Naive thymus-derived CD4-positive, alpha-beta T cell (primary cell): ENCODE data around the gene TDRD15. TPM values are rescaled to one million over a fixed set of nuclear protein-coding genes. Genes with fewer than 3 reads are reported as not detected.

Source experiments
- ATAC-seq: fragments of 150-1000 bp; cut with Tn5 transposase; 2 replicates; pipeline ENCODE4 v1.10.0; 2021; ENCODE audit warnings: mild to moderate bottlenecking, moderate library complexity
- CTCF ChIA-PET: fragments of 350-600 bp; sonication (Branson Sonifier 250); formaldehyde crosslinking; loops from one replicate; lab custom pipeline; 2021; ENCODE audit warnings: antibody characterized with exemption; lab: Charles Lee
- POLR2A ChIA-PET: fragments of 350-600 bp; sonication (Branson Sonifier 250); formaldehyde crosslinking; loops from one replicate; lab custom pipeline; 2021; ENCODE audit warnings: antibody characterized with exemption, inconsistent platforms; lab: Charles Lee
- DNase-seq, 9 donors: peaks; one replicate each; pipeline versions ENCODE4 v3.0.0 to v3.0.0-alpha.2; 2020 to 2022; ENCODE audit warnings: mixed read lengths in 1 of 9
- H3K27ac ChIP-seq: one replicate; pipeline ENCODE4 v1.7.0; 2013; ENCODE audit warnings: mild to moderate bottlenecking, low read depth, low read length, moderate library complexity
- H3K27me3 ChIP-seq, 2 donors: one replicate each; pipeline ENCODE4 v1.7.0; 2013; ENCODE audit warnings: low read length in 2 of 2, mild to moderate bottlenecking in 2 of 2, moderate library complexity in 2 of 2; ENCODE audit not compliant: control insufficient read depth in 2 of 2, insufficient read depth in 2 of 2
- H3K36me3 ChIP-seq, 3 experiments: 1 replicate in 2 of 3; 2 replicates in 1 of 3; pipeline ENCODE4 v1.7.0; 2013; ENCODE audit warnings: low read length in 3 of 3, mild to moderate bottlenecking in 3 of 3, moderate library complexity in 1 of 3; ENCODE audit not compliant: insufficient read depth in 3 of 3, control insufficient read depth in 2 of 3
- H3K4me1 ChIP-seq, 2 donors: one replicate each; pipeline ENCODE4 v1.7.0; 2013; ENCODE audit warnings: low read length in 2 of 2, mild to moderate bottlenecking in 2 of 2, moderate library complexity in 1 of 2; ENCODE audit not compliant: control insufficient read depth in 2 of 2, insufficient read depth in 2 of 2
- H3K4me3 ChIP-seq: 2 replicates; pipeline ENCODE4 v1.7.0; 2013; ENCODE audit warnings: mild to moderate bottlenecking, low read length
- H3K9me3 ChIP-seq, 3 experiments: 1 replicate in 2 of 3; 2 replicates in 1 of 3; pipeline ENCODE4 v1.7.0; 2013; ENCODE audit warnings: low read length in 3 of 3; ENCODE audit not compliant: control insufficient read depth in 2 of 3
- H3K27ac Mint-ChIP-seq, 9 donors: one replicate each; pipeline ENCODE4 v1.8.0; 2020 to 2022; ENCODE audit warnings: mixed read lengths in 9 of 9, mild to moderate bottlenecking in 8 of 9, moderate library complexity in 5 of 9, inconsistent platforms in 2 of 9
- H3K27me3 Mint-ChIP-seq, 5 donors: one replicate each; pipeline ENCODE4 v1.8.0; 2021 to 2022; ENCODE audit warnings: mixed read lengths in 5 of 5, mild to moderate bottlenecking in 1 of 5
- H3K36me3 Mint-ChIP-seq, 5 donors: one replicate each; pipeline ENCODE4 v1.8.0; 2020 to 2022; ENCODE audit warnings: mixed read lengths in 5 of 5, mild to moderate bottlenecking in 3 of 5, inconsistent platforms in 1 of 5
- H3K4me1 Mint-ChIP-seq, 7 donors: one replicate each; pipeline ENCODE4 v1.8.0; 2020 to 2022; ENCODE audit warnings: mixed read lengths in 7 of 7, mild to moderate bottlenecking in 3 of 7, inconsistent platforms in 1 of 7
- H3K4me3 Mint-ChIP-seq, 10 donors: one replicate each; pipeline ENCODE4 v1.8.0; 2020 to 2022; ENCODE audit warnings: mild to moderate bottlenecking in 10 of 10, mixed read lengths in 10 of 10, moderate library complexity in 6 of 10, inconsistent platforms in 2 of 10
- H3K9me3 Mint-ChIP-seq, 11 donors: one replicate each; pipeline ENCODE4 v1.8.0; 2020 to 2022; ENCODE audit warnings: mixed read lengths in 11 of 11, mild to moderate bottlenecking in 4 of 11, inconsistent platforms in 1 of 11, moderate library complexity in 1 of 11
- intact Hi-C, 2 donors: fragments of 100-400 bp; cut with micrococcal nuclease; formaldehyde crosslinking; loops; one replicate each; pipeline ENCODE4 v1.15.1; 2023
- polyA plus RNA-seq, 2 donors: library from polyadenylated mRNA; unstranded; fragments of 300-500 nt; fragmentation: Illumina TruSeq; gene quantifications; one replicate each; pipeline ENCODE4 v1.2.3, GENCODE V29; 2021
- total RNA-seq, 6 experiments: library from RNA in 5 of 6; stranded (reverse) in 5 of 6; gene quantifications; 1 replicate in 5 of 6; 2 replicates in 1 of 6; pipeline ENCODE4 v1.2.3 and lab custom pipeline; 2021 to 2026

TDRD15 gene
- total and polyA plus RNA-seq, 7 experiments from 2014 or later, result not detected

DNA sequence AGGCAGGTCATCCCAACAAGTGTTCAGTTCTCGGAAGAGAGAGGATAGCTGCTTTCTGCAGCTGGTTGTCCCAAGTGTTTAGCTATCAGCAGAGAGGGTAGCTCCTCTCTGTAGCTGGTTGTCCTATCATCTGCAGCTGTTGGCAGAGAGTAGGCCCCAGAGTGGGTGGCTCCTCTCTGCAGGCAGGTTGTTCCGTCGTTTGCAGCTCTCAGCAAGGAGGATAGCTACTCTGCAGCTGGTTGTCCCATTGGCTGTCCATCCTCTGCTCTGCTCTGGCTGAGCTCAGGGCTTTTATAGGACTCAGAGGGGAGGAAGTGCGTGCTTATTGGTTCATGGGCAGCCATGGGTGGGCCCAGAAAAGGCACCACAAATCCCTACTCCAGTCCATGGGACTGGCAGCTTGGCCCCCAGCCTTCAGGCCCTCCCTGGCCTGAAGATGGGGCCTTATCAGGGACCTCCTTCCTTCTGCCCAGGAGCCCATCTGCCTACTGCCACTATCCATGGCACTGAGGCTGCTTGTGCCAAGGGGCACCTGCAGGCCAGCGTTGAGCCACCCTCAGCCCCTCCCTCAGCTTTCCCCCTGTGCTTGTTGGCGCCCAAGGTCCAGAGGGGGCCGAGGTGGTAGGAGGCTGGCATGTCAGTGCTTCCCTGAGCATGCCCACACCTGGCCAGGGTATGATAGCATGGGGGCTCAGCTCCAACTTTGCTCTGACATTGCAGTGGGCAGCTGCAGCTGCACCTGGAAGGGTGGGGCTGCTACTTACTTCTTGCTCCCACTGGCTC, 38.3 kb downstream of the TDRD15 start:
- H3K27me3 ChIP-seq, result no peaks in the 10 kb centered on the region
- Mint-ChIP-seq H3K36me3 (no peaks in the 10 kb centered on the region), H3K4me3 (no peak overlapping the region), H3K9me3 (peaks cover 0 to 12% (median 3%) of the 10 kb centered on the region in 11 donors), H3K4me1 (no peaks in the 10 kb centered on the region), H3K27me3 (peaks cover 0 to 4% (median 0%) of the 10 kb centered on the region in 5 donors), H3K27ac (no peak overlapping the region)
- ChIA-PET CTCF (no interaction called here), POLR2A (no interaction called here)
- ATAC-seq (peak; percentile 20), DNase-seq (no peak)
- no peaks in the 10 kb centered on the region for H3K9me3 ChIP-seq
- H3K27ac ChIP-seq, result no peak overlapping the region
- intact Hi-C loops, result no loop called here
- no peaks in the 10 kb centered on the region for H3K36me3 ChIP-seq
- H3K4me3 ChIP-seq, result no peak overlapping the region
- no peaks in the 10 kb centered on the region for H3K4me1 ChIP-seq

- no peak overlapping the region for H3K27ac ChIP-seq
- peaks cover 0 to 4% (median 0%) of the 10 kb centered on the region in 5 donors for H3K27me3 Mint-ChIP-seq
- ATAC-seq, result peak; percentile 16
- no peaks in the 10 kb centered on the region for H3K27me3 ChIP-seq
- no peak overlapping the region for H3K4me3 Mint-ChIP-seq
- H3K27ac Mint-ChIP-seq, result no peak overlapping the region
- intact Hi-C loops, result no loop called here
- H3K4me3 ChIP-seq, result no peak overlapping the region
- H3K4me1 ChIP-seq, result no peaks in the 10 kb centered on the region
- H3K36me3 Mint-ChIP-seq, result no peaks in the 10 kb centered on the region
- CTCF ChIA-PET, result no interaction called here
- no peaks in the 10 kb centered on the region for H3K36me3 ChIP-seq
- POLR2A ChIA-PET, result no interaction called here
- H3K9me3 Mint-ChIP-seq, result peaks cover 0 to 12% (median 3%) of the 10 kb centered on the region in 11 donors
- DNase-seq, result no peak
- no peaks in the 10 kb centered on the region for H3K9me3 ChIP-seq
- no peaks in the 10 kb centered on the region for H3K4me1 Mint-ChIP-seq
These were observed 38.8 kb downstream of the TDRD15 start for GRCh38 chr2:21162615-21162878.

DNA sequence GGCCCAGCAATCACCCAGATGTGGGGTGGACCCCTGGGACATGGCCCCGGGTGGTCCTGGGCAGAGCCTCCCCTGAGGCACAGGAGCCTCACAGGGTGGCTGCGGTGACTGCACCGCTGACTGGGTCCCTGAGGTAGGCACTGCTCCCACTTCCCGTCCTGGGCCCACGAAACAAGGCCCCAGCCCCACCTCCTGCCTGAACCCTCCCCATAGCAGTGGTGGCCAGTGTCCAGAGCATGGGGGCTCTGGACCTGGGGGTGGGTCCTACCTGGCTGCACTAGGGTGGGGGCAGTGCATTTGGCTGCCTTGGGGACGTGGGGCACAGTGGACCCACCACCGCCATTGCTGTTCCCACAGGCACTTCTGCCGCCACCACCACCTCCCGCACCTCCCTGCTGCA, 39.4 kb downstream of the TDRD15 start:
- no peaks in the 10 kb centered on the region for H3K4me1 ChIP-seq
- DNase-seq (no peak), ATAC-seq (no peak)
- intact Hi-C loops, result no loop called here
- Mint-ChIP-seq H3K27me3 (peaks cover 0 to 4% (median 0%) of the 10 kb centered on the region in 5 donors), H3K4me1 (no peaks in the 10 kb centered on the region), H3K4me3 (no peak overlapping the region), H3K36me3 (no peaks in the 10 kb centered on the region), H3K27ac (no peak overlapping the region), H3K9me3 (peaks cover 0 to 9% (median 3%) of the 10 kb centered on the region in 11 donors)
- CTCF ChIA-PET, result no interaction called here
- POLR2A ChIA-PET, result no interaction called here
- H3K27ac ChIP-seq, result no peak overlapping the region
- H3K9me3 ChIP-seq, result no peaks in the 10 kb centered on the region
- H3K27me3 ChIP-seq, result no peaks in the 10 kb centered on the region
- no peaks in the 10 kb centered on the region for H3K36me3 ChIP-seq
- no peak overlapping the region for H3K4me3 ChIP-seq

DNA sequence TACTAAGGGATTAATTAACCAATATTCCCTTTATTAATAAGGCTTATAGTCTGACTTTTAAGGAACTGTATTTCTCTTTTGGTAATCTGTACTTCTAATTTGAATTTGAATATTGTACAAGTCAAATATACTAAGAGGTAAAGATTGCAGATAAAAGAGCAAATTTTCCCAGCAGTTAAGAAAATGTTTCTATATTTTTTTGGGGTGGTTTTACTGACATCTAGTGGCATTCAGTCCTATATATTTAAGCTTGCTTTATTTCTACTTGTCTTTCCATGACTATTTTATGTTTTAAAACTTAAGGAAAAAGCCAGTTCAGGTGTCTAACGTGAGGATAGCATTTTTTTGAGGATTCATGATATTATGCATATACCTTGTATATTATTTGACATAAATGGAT, 41.6 kb downstream of the TDRD15 start:
- Mint-ChIP-seq H3K36me3 (no peaks in the 10 kb centered on the region), H3K27ac (no peak overlapping the region), H3K9me3 (peaks cover 0 to 9% (median 3%) of the 10 kb centered on the region in 11 donors), H3K27me3 (peaks cover 0 to 9% (median 4%) of the 10 kb centered on the region in 5 donors), H3K4me3 (no peak overlapping the region), H3K4me1 (no peaks in the 10 kb centered on the region)
- H3K27me3 ChIP-seq, result no peaks in the 10 kb centered on the region
- no peaks in the 10 kb centered on the region for H3K36me3 ChIP-seq
- ATAC-seq, result no peak
- CTCF ChIA-PET, result no interaction called here
- no peak for DNase-seq
- POLR2A ChIA-PET, result no interaction called here
- no peaks in the 10 kb centered on the region for H3K9me3 ChIP-seq
- no peak overlapping the region for H3K27ac ChIP-seq
- H3K4me3 ChIP-seq, result no peak overlapping the region
- intact Hi-C loops, result no loop called here
- no peaks in the 10 kb centered on the region for H3K4me1 ChIP-seq

GRCh38 chr2:21175895-21176646, 52.3 kb downstream of the TDRD15 start:
- CTCF ChIA-PET, result no interaction called here
- Mint-ChIP-seq H3K27ac (no peak overlapping the region), H3K27me3 (peaks cover 0 to 5% (median 4%) of the 10 kb centered on the region in 5 donors), H3K9me3 (peaks cover 0 to 11% (median 0%) of the 10 kb centered on the region in 11 donors), H3K4me1 (no peaks in the 10 kb centered on the region), H3K4me3 (no peak overlapping the region), H3K36me3 (no peaks in the 10 kb centered on the region)
- intact Hi-C loops, result no loop called here
- Histone ChIP-seq H3K9me3 (no peaks in the 10 kb centered on the region), H3K27me3 (no peaks in the 10 kb centered on the region), H3K36me3 (no peaks in the 10 kb centered on the region), H3K27ac (no peak overlapping the region), H3K4me1 (no peaks in the 10 kb centered on the region), H3K4me3 (no peak overlapping the region)
- POLR2A ChIA-PET, result no interaction called here
- ATAC-seq (no peak), DNase-seq (no peak)

DNA sequence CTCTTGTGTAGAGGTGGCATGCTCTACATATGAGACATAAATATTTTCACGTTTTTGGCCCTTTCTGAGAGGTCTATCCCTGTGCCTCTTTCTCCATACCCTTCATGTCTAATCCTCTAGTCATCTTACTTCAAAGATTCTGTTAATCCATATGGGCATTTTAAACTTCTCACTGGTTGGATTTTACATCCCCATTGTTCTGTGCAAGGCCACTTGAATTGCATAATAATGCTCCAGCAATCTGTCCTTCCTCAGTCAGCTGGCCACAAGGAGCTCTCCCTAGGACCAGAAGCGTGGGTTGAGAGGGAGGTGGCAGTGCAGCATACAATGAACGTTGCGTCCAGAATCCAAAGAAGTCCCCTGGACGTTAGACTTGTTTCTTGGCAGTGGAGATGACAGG, 58.2 kb downstream of the TDRD15 start:
- no peak for DNase-seq
- Mint-ChIP-seq H3K9me3 (peaks cover 0 to 10% (median 1%) of the 10 kb centered on the region in 11 donors), H3K27ac (no peak overlapping the region), H3K4me1 (no peaks in the 10 kb centered on the region), H3K27me3 (no peaks in the 10 kb centered on the region), H3K36me3 (no peaks in the 10 kb centered on the region), H3K4me3 (no peak overlapping the region)
- Histone ChIP-seq H3K9me3 (no peaks in the 10 kb centered on the region), H3K27me3 (no peaks in the 10 kb centered on the region), H3K4me1 (no peaks in the 10 kb centered on the region), H3K36me3 (no peaks in the 10 kb centered on the region), H3K27ac (no peak overlapping the region), H3K4me3 (no peak overlapping the region)
- ATAC-seq, result no peak
- intact Hi-C loops, result no loop called here
- ChIA-PET CTCF (no interaction called here), POLR2A (no interaction called here)

DNA sequence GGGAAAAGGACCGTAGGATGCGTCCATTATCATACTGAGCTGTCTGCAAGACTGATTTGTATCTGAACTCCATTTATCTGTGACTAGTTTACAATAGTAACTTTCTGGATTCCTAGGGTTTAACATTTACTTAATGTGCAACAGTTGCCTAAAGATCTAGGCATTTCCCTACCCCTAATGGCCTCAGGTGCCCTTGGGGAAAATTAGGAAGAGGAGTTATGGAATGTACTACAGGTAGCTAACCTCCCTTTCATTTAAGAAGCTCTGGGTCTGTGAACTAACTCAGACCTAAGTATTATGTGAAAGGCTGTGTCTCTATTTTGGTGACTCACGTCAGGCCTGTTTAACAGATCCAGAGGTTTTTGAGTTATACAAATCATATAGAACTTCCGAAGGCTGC, 59.5 kb downstream of the TDRD15 start:
- H3K36me3 Mint-ChIP-seq, result no peaks in the 10 kb centered on the region
- peaks cover 0 to 11% (median 1%) of the 10 kb centered on the region in 11 donors for H3K9me3 Mint-ChIP-seq
- Histone ChIP-seq H3K27me3 (no peaks in the 10 kb centered on the region), H3K27ac (no peak overlapping the region), H3K4me3 (no peak overlapping the region), H3K4me1 (no peaks in the 10 kb centered on the region), H3K36me3 (no peaks in the 10 kb centered on the region), H3K9me3 (no peaks in the 10 kb centered on the region)
- no peak overlapping the region for H3K27ac Mint-ChIP-seq
- H3K27me3 Mint-ChIP-seq, result no peaks in the 10 kb centered on the region
- ChIA-PET CTCF (no interaction called here), POLR2A (no interaction called here)
- H3K4me1 Mint-ChIP-seq, result no peaks in the 10 kb centered on the region
- H3K4me3 Mint-ChIP-seq, result no peak overlapping the region
- ATAC-seq (no peak), DNase-seq (no peak)
- intact Hi-C loops, result no loop called here
